Gastrocnemius medialis (tissue), 4 donors: ENCODE data around the gene SRGAP3. TPM values are rescaled to one million over a fixed set of nuclear protein-coding genes. Genes with fewer than 3 reads are reported as not detected.

Experiments
- ATAC-seq, 2 donors: fragments of 150-250 bp; one replicate each; pipeline ENCODE4 v1.9.1; 2016
- DNase-seq, 2 donors: peaks; one replicate each; pipeline ENCODE4 v3.0.0-alpha.2; 2019
- H3K27ac ChIP-seq, 4 donors: fragments of 200-600 bp; sonication (generic); 1 replicate in 1 of 4; 2 replicates in 3 of 4; pipeline ENCODE4 v1.5.1; 2016 to 2018; ENCODE audit warnings: mild to moderate bottlenecking in 2 of 4, moderate library complexity in 1 of 4
- H3K27me3 ChIP-seq, 3 donors: fragments of 200-600 bp; sonication (generic) in 2 of 3; 1 replicate in 1 of 3; 2 replicates in 2 of 3; pipeline versions ENCODE4 v1.5.1 to v1.6.0; 2016 to 2019; ENCODE audit warnings: mild to moderate bottlenecking in 1 of 3, moderate library complexity in 1 of 3
- H3K36me3 ChIP-seq, 2 donors: fragments of 200-600 bp; sonication (generic) in 1 of 2; one replicate each; pipeline ENCODE4 v1.5.1; 2017 to 2018
- H3K4me1 ChIP-seq, 2 donors: fragments of 200-600 bp; sonication (generic) in 1 of 2; one replicate each; pipeline ENCODE4 v1.5.1; 2016 to 2017; ENCODE audit warnings: mild to moderate bottlenecking in 2 of 2
- H3K4me3 ChIP-seq, 4 donors: fragments of 200-600 bp; sonication (generic) in 3 of 4; 1 replicate in 1 of 4; 2 replicates in 3 of 4; pipeline ENCODE4 v1.5.1; 2016 to 2019; ENCODE audit warnings: mild to moderate bottlenecking in 2 of 4
- H3K9me3 ChIP-seq, 3 donors: fragments of 200-600 bp; sonication (generic) in 2 of 3; 1 replicate in 1 of 3; 2 replicates in 2 of 3; pipeline ENCODE4 v1.5.1; 2016 to 2019
- POLR2A ChIP-seq, 2 donors: fragments of 450-650 bp; IDR thresholded peaks; one replicate each; pipeline ENCODE4 v1.6.1; 2017; ENCODE audit warnings: antibody characterized with exemption in 2 of 2, mild to moderate bottlenecking in 2 of 2, moderate library complexity in 2 of 2
- in situ Hi-C, 4 donors: fragments of 200-750 bp; cut with MboI; loops; one replicate each; pipeline versions ENCODE4 v1.15.0 to v1.8.0; 2017; ENCODE audit warnings: low sequenced_read_pairs in 4 of 4
- intact Hi-C: fragments of 100-400 bp; cut with DNase I; formaldehyde crosslinking; loops from one replicate; pipeline ENCODE4 v1.15.1; 2023; ENCODE audit warnings: low total_unique reads
- total RNA-seq, 4 donors: library from RNA; depleted of rRNA; stranded (reverse); fragments of >200 nt; gene quantifications; one replicate each; pipeline versions ENCODE4 v1.1.0 to v1.2.3, GENCODE V29; 2016
- TF ChIP-seq, protein P1 (sequence below), 5 experiments: fragments of 450-650 bp in 3 of 5; fragments of 200-600 bp in 2 of 5; sonication (generic) in 2 of 5; IDR thresholded peaks in 4 of 5; conservative IDR thresholded peaks in 1 of 5; 1 replicate in 4 of 5; 2 replicates in 1 of 5; pipeline ENCODE4 v1.5.1; 2016 to 2019; ENCODE audit warnings: antibody characterized with exemption in 5 of 5, mild to moderate bottlenecking in 3 of 5, moderate library complexity in 3 of 5

Gene SRGAP3
- total RNA-seq, 4 donors from 2014 or later = 1.3 to 2.3 (median 1.8) TPM

DNA sequence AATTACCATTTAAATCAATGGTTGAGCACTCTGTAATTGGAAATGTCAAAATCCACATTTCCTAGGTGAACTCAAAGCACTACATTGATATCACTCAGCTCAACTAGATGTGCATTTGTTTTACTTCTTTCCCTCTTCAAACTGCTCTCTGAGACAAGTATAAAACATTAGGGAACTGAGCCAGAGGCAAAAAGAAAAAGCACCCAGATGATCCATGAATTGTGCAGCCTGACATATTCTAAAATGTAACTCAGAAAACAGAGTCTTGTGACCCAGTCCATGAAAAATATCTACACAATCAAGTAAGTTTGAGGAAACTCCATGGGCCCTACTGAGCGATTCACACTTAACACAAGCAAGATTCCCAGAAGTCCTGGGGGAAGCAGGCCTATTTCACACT lies 9.8 kb downstream of the SRGAP3 start:
- no peaks in the 10 kb centered on the region for H3K36me3 ChIP-seq
- H3K4me1 ChIP-seq = no peaks in the 10 kb centered on the region
- TF ChIP-seq, protein P1, sequence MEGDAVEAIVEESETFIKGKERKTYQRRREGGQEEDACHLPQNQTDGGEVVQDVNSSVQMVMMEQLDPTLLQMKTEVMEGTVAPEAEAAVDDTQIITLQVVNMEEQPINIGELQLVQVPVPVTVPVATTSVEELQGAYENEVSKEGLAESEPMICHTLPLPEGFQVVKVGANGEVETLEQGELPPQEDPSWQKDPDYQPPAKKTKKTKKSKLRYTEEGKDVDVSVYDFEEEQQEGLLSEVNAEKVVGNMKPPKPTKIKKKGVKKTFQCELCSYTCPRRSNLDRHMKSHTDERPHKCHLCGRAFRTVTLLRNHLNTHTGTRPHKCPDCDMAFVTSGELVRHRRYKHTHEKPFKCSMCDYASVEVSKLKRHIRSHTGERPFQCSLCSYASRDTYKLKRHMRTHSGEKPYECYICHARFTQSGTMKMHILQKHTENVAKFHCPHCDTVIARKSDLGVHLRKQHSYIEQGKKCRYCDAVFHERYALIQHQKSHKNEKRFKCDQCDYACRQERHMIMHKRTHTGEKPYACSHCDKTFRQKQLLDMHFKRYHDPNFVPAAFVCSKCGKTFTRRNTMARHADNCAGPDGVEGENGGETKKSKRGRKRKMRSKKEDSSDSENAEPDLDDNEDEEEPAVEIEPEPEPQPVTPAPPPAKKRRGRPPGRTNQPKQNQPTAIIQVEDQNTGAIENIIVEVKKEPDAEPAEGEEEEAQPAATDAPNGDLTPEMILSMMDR (IDR thresholded peaks at IDR 0.05 in 4 of 5, conservative IDR thresholded peaks at IDR 0.05 in 1 of 5) = no peak
- no peak for TF ChIP-seq POLR2A (IDR thresholded peaks at IDR 0.05)
- ATAC-seq (no peak), DNase-seq (no peak)
- no peak overlapping the region for H3K4me3 ChIP-seq
- H3K9me3 ChIP-seq = no peaks in the 10 kb centered on the region
- H3K27ac ChIP-seq = no peak overlapping the region
- intact Hi-C loops = no loop called here
- in situ Hi-C loops = no loop called here
- H3K27me3 ChIP-seq = no peaks in the 10 kb centered on the region

DNA sequence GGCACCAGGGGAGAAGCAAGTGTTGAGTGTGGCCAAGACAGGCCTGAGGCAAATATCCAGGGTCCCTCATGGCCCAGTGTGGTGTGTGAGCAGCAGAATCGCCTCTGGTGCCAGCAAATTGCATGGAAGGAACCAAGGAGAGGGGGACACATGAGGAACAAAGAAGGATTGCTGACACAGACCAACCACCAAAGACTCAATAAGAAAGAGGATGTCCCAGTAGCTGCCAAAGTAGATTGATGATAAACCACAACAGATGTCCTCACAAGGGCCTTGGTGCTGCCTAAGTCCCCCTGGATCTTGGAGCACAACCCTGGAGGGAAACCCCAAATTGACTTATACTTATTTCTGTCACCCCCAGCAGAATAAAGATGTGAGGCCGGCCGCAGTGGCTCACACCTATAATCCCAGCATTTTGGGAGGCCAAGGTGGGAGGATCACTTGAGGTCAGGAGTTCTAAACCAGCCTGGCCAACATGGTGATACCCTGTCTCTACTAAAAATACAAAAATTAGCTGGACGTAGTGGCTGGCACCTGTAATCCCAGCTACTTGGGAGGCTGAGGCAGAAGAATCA lies 10.6 kb downstream of the SRGAP3 start:
- no peaks in the 10 kb centered on the region for H3K36me3 ChIP-seq
- ATAC-seq (no peak), DNase-seq (no peak)
- H3K27ac ChIP-seq = no peak overlapping the region
- H3K4me3 ChIP-seq = no peak overlapping the region
- TF ChIP-seq, protein P1 (IDR thresholded peaks at IDR 0.05 in 4 of 5, conservative IDR thresholded peaks at IDR 0.05 in 1 of 5) = no peak
- no peak for TF ChIP-seq POLR2A (IDR thresholded peaks at IDR 0.05)
- no peaks in the 10 kb centered on the region for H3K27me3 ChIP-seq
- no peaks in the 10 kb centered on the region for H3K9me3 ChIP-seq
- H3K4me1 ChIP-seq = no peaks in the 10 kb centered on the region
- intact Hi-C loops = no loop called here
- in situ Hi-C loops = no loop called here

DNA sequence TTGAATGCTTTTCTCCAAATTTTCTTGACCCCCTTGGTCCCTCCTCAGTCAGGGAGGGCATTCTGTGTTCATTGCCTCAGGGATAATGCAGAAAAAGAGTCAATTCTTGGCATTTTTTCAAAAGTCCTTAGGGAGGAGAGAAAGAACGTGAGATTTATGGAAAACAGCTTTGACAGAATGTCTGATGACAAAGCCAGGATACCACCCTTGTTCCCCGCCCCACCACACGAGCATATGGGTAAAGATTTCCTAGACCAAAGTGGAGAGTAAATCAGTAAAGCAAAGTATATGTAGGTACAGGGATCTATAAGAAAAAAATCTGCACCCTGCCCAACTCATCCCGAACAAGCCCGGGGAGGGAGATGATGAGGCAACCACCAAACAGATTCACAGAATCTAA lies 11.2 kb downstream of the SRGAP3 start:
- Histone ChIP-seq H3K27ac (no peak overlapping the region), H3K36me3 (no peaks in the 10 kb centered on the region), H3K9me3 (no peaks in the 10 kb centered on the region), H3K4me1 (no peaks in the 10 kb centered on the region), H3K27me3 (no peaks in the 10 kb centered on the region), H3K4me3 (no peak overlapping the region)
- DNase-seq (no peak), ATAC-seq (no peak)
- TF ChIP-seq POLR2A (IDR thresholded peaks at IDR 0.05) = no peak
- TF ChIP-seq, protein P1 (IDR thresholded peaks at IDR 0.05 in 4 of 5, conservative IDR thresholded peaks at IDR 0.05 in 1 of 5) = no peak
- intact Hi-C loops (no loop called here), in situ Hi-C loops (no loop called here)

DNA sequence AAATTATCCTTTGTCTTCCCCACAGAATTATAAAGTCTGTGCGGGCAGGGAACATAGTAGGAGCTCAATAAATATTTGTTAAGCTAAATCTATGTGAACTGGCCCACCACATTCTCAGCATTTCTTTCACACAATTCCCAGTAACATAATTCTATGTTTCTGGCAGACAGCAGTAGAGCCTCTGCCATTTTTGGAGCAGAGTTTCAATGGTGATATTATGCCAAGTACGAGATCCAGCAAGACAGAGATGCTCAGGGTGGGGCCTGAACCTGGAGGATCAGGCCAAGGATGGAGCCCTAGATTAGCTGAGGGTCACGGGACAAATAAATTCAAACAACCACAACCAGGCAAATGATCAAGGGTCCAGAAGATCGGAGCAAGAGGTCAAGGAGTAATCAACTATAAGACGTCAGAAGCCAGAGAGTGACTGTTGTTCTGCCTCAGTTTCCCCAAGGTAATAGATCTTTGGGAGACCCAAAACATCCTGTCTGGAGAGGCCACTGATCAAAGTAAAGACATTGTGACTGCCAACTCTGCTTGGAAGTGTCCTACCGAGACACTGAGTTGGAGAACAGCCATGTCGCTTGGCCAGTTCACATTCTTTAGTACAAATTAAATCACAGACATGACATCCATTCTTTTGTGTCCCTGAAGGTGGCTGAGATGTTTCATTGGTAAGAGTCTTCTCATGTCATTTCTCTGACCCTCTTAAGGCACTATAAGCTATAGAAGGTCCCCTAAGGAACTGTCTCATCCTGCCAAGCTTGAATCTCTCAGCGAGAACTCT lies 15.4 kb downstream of the SRGAP3 start:
- no peaks in the 10 kb centered on the region for H3K9me3 ChIP-seq
- H3K36me3 ChIP-seq = no peaks in the 10 kb centered on the region
- H3K4me3 ChIP-seq = no peak overlapping the region
- H3K27me3 ChIP-seq = no peaks in the 10 kb centered on the region
- intact Hi-C loops = no loop called here
- TF ChIP-seq POLR2A (IDR thresholded peaks at IDR 0.05) = no peak
- TF ChIP-seq, protein P1 (IDR thresholded peaks at IDR 0.05 in 4 of 5, conservative IDR thresholded peaks at IDR 0.05 in 1 of 5) = no peak
- in situ Hi-C loops = no loop called here
- DNase-seq (no peak), ATAC-seq (no peak)
- peaks cover 9 to 11% of the 10 kb centered on the region in 2 donors for H3K4me1 ChIP-seq
- H3K27ac ChIP-seq = no peak overlapping the region
